ENCODE measurements around the gene ADD1. TPM values are rescaled to one million over a fixed set of nuclear protein-coding genes. Genes with fewer than 3 reads are reported as not detected.

Gene ADD1
- total RNA-seq, 1 donor from 2014 or later = 276 TPM

GRCh38 chr4:2820216-2820982 lies 23.2 kb upstream of the ADD1 start:
- peaks cover 13% of the 10 kb centered on the region for H3K27me3 Mint-ChIP-seq (ENCODE audit: unreplicated experiment)
- H3K27ac Mint-ChIP-seq (ENCODE audit: unreplicated experiment) = no peak overlapping the region
- peaks cover 2% of the 10 kb centered on the region for H3K4me1 Mint-ChIP-seq (ENCODE audit: low read depth, unreplicated experiment)
- DNase-seq = no peak
- H3K36me3 Mint-ChIP-seq (ENCODE audit: unreplicated experiment) = peaks cover 7% of the 10 kb centered on the region
- no peak overlapping the region for H3K4me3 Mint-ChIP-seq (ENCODE audit: unreplicated experiment)
- no peak for TF ChIP-seq CTCF (IDR thresholded peaks at IDR 0.05; ENCODE audit: partially characterized antibody, unreplicated experiment)
- peaks cover 12% of the 10 kb centered on the region for H3K9me3 Mint-ChIP-seq (ENCODE audit: unreplicated experiment)

DNA sequence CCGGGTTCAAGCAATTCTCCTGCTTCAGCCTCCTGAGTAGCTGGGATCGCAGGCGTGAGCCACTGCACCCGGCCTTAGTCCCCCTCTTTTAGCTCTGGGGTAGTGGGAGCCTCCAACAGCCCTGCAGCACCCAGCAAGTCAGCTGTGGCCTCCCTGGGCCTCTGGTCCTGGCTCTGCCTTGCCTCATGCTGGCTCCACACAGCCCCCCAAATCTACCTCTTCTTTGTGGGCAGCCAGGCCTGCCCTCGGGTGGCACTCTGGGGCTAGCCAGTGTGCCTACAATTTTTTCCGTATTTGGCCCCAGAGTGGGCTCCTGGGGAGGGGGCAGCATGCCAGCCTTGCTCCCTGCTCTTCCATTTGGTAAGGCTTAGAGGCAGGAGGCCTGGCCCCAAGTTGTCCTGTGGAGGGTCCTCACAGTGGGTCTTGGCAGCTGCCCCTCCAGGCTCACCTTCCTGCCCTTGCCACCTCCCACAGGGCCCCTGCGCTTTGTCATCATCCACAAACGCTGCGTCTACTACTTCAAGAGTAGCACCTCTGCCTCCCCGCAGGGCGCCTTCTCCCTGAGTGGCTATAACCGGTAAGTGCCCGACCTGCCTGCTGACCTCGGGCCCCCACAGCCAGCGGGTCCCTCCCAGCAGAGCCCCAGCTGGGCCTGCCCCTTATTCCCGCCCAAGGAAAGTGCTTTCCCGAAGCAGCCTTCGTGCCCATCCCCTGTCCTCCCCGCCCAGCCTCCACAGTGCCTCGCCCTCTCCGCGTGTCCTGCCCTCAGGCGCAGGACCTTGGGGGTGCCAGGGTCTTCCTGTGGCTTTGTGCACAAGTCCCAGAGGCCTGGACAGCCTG lies 21.0 kb upstream of the ADD1 start:
- no peaks in the 10 kb centered on the region for H3K27me3 Mint-ChIP-seq (ENCODE audit: unreplicated experiment)
- peak; percentile 7 for DNase-seq
- peaks cover 2% of the 10 kb centered on the region for H3K4me1 Mint-ChIP-seq (ENCODE audit: low read depth, unreplicated experiment)
- H3K36me3 Mint-ChIP-seq (ENCODE audit: unreplicated experiment) = peaks cover 7% of the 10 kb centered on the region
- no peak for TF ChIP-seq CTCF (IDR thresholded peaks at IDR 0.05; ENCODE audit: partially characterized antibody, unreplicated experiment)
- H3K4me3 Mint-ChIP-seq (ENCODE audit: unreplicated experiment) = no peak overlapping the region
- no peak overlapping the region for H3K27ac Mint-ChIP-seq (ENCODE audit: unreplicated experiment)
- peaks cover 1% of the 10 kb centered on the region for H3K9me3 Mint-ChIP-seq (ENCODE audit: unreplicated experiment)

DNA sequence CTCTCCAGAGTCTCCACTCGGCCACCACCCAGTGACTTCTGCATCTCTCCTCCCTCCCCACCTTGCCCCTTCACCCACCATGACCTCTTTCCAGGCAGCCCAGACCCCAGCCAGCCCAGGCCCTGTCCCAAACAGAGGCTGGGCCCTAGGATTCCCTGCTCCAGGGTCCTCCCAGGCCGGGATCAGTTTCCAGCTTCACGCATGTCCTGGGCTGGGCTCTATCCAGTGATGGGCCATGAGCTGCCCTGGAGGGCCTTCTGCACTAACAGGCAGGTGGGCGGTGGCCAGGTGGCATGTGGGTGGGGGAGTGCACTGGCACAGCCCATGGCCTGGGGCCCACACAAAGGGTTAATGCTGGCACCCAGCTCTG lies 20.4 kb upstream of the ADD1 start:
- H3K4me3 Mint-ChIP-seq (ENCODE audit: unreplicated experiment) = no peak overlapping the region
- H3K4me1 Mint-ChIP-seq (ENCODE audit: low read depth, unreplicated experiment) = peaks cover 2% of the 10 kb centered on the region
- no peaks in the 10 kb centered on the region for H3K27me3 Mint-ChIP-seq (ENCODE audit: unreplicated experiment)
- H3K27ac Mint-ChIP-seq (ENCODE audit: unreplicated experiment) = no peak overlapping the region
- no peak for TF ChIP-seq CTCF (IDR thresholded peaks at IDR 0.05; ENCODE audit: partially characterized antibody, unreplicated experiment)
- H3K9me3 Mint-ChIP-seq (ENCODE audit: unreplicated experiment) = peaks cover 1% of the 10 kb centered on the region
- peak; percentile 4 for DNase-seq
- H3K36me3 Mint-ChIP-seq (ENCODE audit: unreplicated experiment) = peaks cover 7% of the 10 kb centered on the region

DNA sequence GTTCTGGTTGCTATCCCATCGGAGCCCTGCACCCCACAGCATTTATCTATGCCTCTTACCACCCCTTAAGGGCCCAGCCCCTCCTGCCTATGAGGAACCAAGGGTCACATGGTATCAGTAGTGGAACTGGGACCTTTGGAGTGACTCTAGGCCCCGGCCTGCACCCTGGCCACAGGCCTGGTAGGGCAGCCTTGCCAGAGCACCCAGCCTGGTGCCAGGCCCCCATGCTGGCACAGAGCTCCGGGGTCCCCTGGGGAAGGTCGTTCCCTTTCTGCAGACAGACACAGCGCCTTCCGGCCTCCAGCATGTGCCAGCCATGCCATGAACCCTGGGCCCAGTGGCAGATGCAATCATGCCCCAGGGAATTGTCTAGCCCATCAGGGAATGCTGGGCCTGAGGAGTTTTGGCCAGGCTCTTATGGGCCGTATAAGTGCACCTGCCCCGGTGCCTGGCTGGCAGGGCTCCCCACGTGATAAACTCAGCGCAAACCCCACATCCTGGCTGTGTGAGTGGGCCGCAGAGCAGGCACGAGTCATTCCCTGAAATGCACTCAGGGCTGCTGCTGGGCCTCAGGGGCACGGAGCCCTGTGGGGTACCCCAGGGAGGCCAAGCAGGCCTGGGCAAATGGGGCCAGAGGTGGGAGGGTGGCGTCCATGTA lies 19.8 kb upstream of the ADD1 start:
- Mint-ChIP-seq H3K4me1 (ENCODE audit: low read depth, unreplicated experiment) (peaks cover 2% of the 10 kb centered on the region), H3K9me3 (ENCODE audit: unreplicated experiment) (peaks cover 2% of the 10 kb centered on the region), H3K27ac (ENCODE audit: unreplicated experiment) (no peak overlapping the region), H3K4me3 (ENCODE audit: unreplicated experiment) (no peak overlapping the region), H3K27me3 (ENCODE audit: unreplicated experiment) (no peaks in the 10 kb centered on the region), H3K36me3 (ENCODE audit: unreplicated experiment) (peaks cover 7% of the 10 kb centered on the region)
- no peak for TF ChIP-seq CTCF (IDR thresholded peaks at IDR 0.05; ENCODE audit: partially characterized antibody, unreplicated experiment)
- DNase-seq = peak; percentile 6
